DOHH2 (cell line): ENCODE results near the gene SYN1.

Experiments used
- H3F3A ChIP-seq: fragments of 200-600 bp; sonication (generic), shearing (Covaris generic); 2 replicates; pipeline ENCODE4 v1.6.0; 2016; ENCODE audit warnings: antibody characterized with exemption, mild to moderate bottlenecking; ENCODE audit not compliant: control insufficient read depth, insufficient read depth
- H3K27ac ChIP-seq: fragments of 200-600 bp; sonication (generic); 2 replicates; pipeline ENCODE4 v1.5.1; 2014; ENCODE audit warnings: low read depth, mild to moderate bottlenecking, low read length, moderate library complexity
- H3K27me3 ChIP-seq: fragments of 200-600 bp; sonication (generic); 2 replicates; pipeline ENCODE4 v1.6.1; 2014; ENCODE audit warnings: mild to moderate bottlenecking, low read length, mixed read lengths; ENCODE audit not compliant: control insufficient read depth
- H3K36me3 ChIP-seq: fragments of 200-600 bp; sonication (generic); 2 replicates; pipeline ENCODE4 v1.6.1; 2014; ENCODE audit warnings: mild to moderate bottlenecking, low read length, moderate library complexity, mixed read lengths; ENCODE audit not compliant: control insufficient read depth
- H3K4me1 ChIP-seq: fragments of 200-600 bp; sonication (generic); 2 replicates; pipeline ENCODE4 v1.6.1; 2014; ENCODE audit warnings: mild to moderate bottlenecking, low read length, mixed read lengths; ENCODE audit not compliant: control insufficient read depth
- H3K4me2 ChIP-seq: fragments of 200-600 bp; sonication (generic); 2 replicates; pipeline ENCODE4 v1.6.0; 2014; ENCODE audit warnings: mild to moderate bottlenecking, low read length, moderate library complexity
- H3K4me3 ChIP-seq: fragments of 200-600 bp; sonication (generic); 2 replicates; pipeline ENCODE4 v1.5.1; 2014; ENCODE audit warnings: mild to moderate bottlenecking, low read length, mixed read lengths
- H3K79me2 ChIP-seq: fragments of 200-600 bp; sonication (generic); 2 replicates; pipeline ENCODE4 v1.6.1; 2014; ENCODE audit warnings: mild to moderate bottlenecking, low read length, mixed read lengths; ENCODE audit not compliant: control insufficient read depth
- H3K9me2 ChIP-seq: fragments of 200-600 bp; sonication (generic); replicated peaks from 2 replicates; pipeline ENCODE4 v1.6.1; 2014; ENCODE audit warnings: mild to moderate bottlenecking, low read length, mixed read lengths; ENCODE audit not compliant: control insufficient read depth
- H3K9me3 ChIP-seq: fragments of 200-600 bp; sonication (generic); 2 replicates; pipeline ENCODE4 v1.6.1; 2014; ENCODE audit warnings: antibody characterized with exemption, low read length, mixed read lengths; ENCODE audit not compliant: control insufficient read depth, insufficient read depth
- H4K20me1 ChIP-seq: fragments of 200-600 bp; sonication (generic); 2 replicates; pipeline ENCODE4 v1.6.0; 2014; ENCODE audit warnings: low read depth, mild to moderate bottlenecking, antibody characterized with exemption, low read length, moderate library complexity; ENCODE audit not compliant: control insufficient read depth, insufficient read depth
- CTCF ChIP-seq: fragments of 200-600 bp; sonication (generic); IDR thresholded peaks from one replicate; pipeline ENCODE4 v1.5.1; 2014; ENCODE audit warnings: antibody characterized with exemption, mild to moderate bottlenecking, low read depth, low read length; ENCODE audit not compliant: poor library complexity, severe bottlenecking
- EZH2phosphoT487 ChIP-seq: fragments of 200-600 bp; sonication (generic); IDR thresholded peaks from 2 replicates; pipeline ENCODE4 v1.6.1; 2017; ENCODE audit warnings: borderline replicate concordance, mild to moderate bottlenecking, antibody characterized with exemption, low read length, moderate library complexity, mixed read lengths

The SYN1 gene

GRCh38 chrX:47661539-47661938, 41.9 kb upstream of the SYN1 start:
- Histone ChIP-seq H3K4me1 (peaks cover 10% of the 10 kb centered on the region), H3K4me2 (no peak overlapping the region), H3K27ac (no peak overlapping the region), H3K9me3 (no peaks in the 10 kb centered on the region; the same call in 1 of the 2 replicates), H3K9me2 (no peaks in the 10 kb centered on the region), H3K36me3 (peaks cover 14% of the 10 kb centered on the region), H3K79me2 (peaks cover 13% of the 10 kb centered on the region), H3K27me3 (no peaks in the 10 kb centered on the region), H4K20me1 (no peaks in the 10 kb centered on the region), H3F3A (no peaks in the 10 kb centered on the region), H3K4me3 (no peak overlapping the region)
- TF ChIP-seq CTCF, result no peak
- TF ChIP-seq EZH2phosphoT487, result no peak

- no peaks in the 10 kb centered on the region; the same call in 1 of the 2 replicates for H3K9me3 ChIP-seq
- peaks cover 10% of the 10 kb centered on the region for H3K4me1 ChIP-seq
- no peaks in the 10 kb centered on the region for H3K27me3 ChIP-seq
- no peaks in the 10 kb centered on the region for H3F3A ChIP-seq
- H3K4me3 ChIP-seq, result peak overlapping the region; percentile 94
- H3K79me2 ChIP-seq, result peaks cover 13% of the 10 kb centered on the region
- H3K27ac ChIP-seq, result peak overlapping the region; percentile 93
- H3K4me2 ChIP-seq, result peak overlapping the region; percentile 64
- H3K36me3 ChIP-seq, result peaks cover 29% of the 10 kb centered on the region
- H3K9me2 ChIP-seq, result no peaks in the 10 kb centered on the region
- H4K20me1 ChIP-seq, result no peaks in the 10 kb centered on the region
- TF ChIP-seq CTCF (no peak), EZH2phosphoT487 (no peak)
Measured at GRCh38 chrX:47659421-47659726, 39.7 kb upstream of the SYN1 start.

- Histone ChIP-seq H3K27ac (peak within 1 kb of the TSS; percentile 93), H3K27me3 (no peaks in the 10 kb centered on the region)
- TF ChIP-seq EZH2phosphoT487 (no peak), CTCF (no peak)
Measured at GRCh38 chrX:47658684-47659420, 39.2 kb upstream of the SYN1 start, which contains the start of gene UXT. Gene UXT, minus strand, starts transcription at chrX:47659180. Its CDS starts 253 bp downstream, at chrX:47658927.

More at GRCh38 chrX:47658684-47659420, 39.2 kb upstream of the SYN1 start, which contains the start of gene UXT:
- Histone ChIP-seq H3K4me3 (peak within 1 kb of the TSS; percentile 94), H3K9me2 (no peaks in the 10 kb centered on the region), H4K20me1 (no peaks in the 10 kb centered on the region), H3K9me3 (no peaks in the 10 kb centered on the region; the same call in 1 of the 2 replicates), H3K4me2 (peak within 1 kb of the TSS; percentile 64), H3K4me1 (peaks cover 10% of the 10 kb centered on the region), H3K79me2 (peaks cover 13% of the 10 kb centered on the region), H3K36me3 (peaks cover 29% of the 10 kb centered on the region), H3F3A (no peaks in the 10 kb centered on the region)
